Measurements from ENCODE around the gene PRKCE. TPM values are rescaled to one million over a fixed set of nuclear protein-coding genes. Genes with fewer than 3 reads are reported as not detected.

The PRKCE gene
- total RNA-seq (10 to 100 TPM in 8 of 9 donors, 1 to 10 TPM in 1; 7.8 to 22.3 (median 16.4) TPM), polyA plus RNA-seq (10 to 100 TPM in 1 of 2 donors, 1 to 10 TPM in 1; 4.1 to 16.1 TPM)
- long read RNA-seq, donor 1, partial matches to known transcripts, result 3 of 12 reads
- long read RNA-seq, donor 1, other reads (novel, unspliced or antisense), result 9 of 12 reads
- long read RNA-seq, donor 2, full-length matches to known transcripts, result 1 of 11 reads
- long read RNA-seq, donor 2, partial matches to known transcripts, result 3 of 11 reads
- long read RNA-seq, donor 2, other reads (novel, unspliced or antisense), result 7 of 11 reads
- long read RNA-seq, donor 3, partial matches to known transcripts, result 0 of 1 reads
- long read RNA-seq, donor 3, other reads (novel, unspliced or antisense), result 1 of 1 reads

GRCh38 chr2:45651415-45652089 lies at the start of gene PRKCE:
PRKCE (plus strand) TSS chr2:45651675.
- Histone ChIP-seq H3K27me3 (no peaks in the 10 kb centered on the region), H3K27ac (peak within 1 kb of the TSS; percentile 97 to 100 (median 100)), H3K4me3 (peak within 1 kb of the TSS; percentile 54 to 95 (median 84)), H3K9me3 (no peaks in the 10 kb centered on the region), H3K36me3 (no peaks in the 10 kb centered on the region), H3K4me1 (peaks cover 4 to 43% (median 34%) of the 10 kb centered on the region in 12 donors)
- DNase-seq, result peak; percentile 69 to 84 (median 76)
- intact Hi-C loops (cut with DNase I), result loop anchor here in 6 of 10 donors (2.0 to 5.0 kb wide), 7 partner anchors 56 to 231 kb away; no protein-coding TSS in a partner anchor
- TF ChIP-seq, protein P1, sequence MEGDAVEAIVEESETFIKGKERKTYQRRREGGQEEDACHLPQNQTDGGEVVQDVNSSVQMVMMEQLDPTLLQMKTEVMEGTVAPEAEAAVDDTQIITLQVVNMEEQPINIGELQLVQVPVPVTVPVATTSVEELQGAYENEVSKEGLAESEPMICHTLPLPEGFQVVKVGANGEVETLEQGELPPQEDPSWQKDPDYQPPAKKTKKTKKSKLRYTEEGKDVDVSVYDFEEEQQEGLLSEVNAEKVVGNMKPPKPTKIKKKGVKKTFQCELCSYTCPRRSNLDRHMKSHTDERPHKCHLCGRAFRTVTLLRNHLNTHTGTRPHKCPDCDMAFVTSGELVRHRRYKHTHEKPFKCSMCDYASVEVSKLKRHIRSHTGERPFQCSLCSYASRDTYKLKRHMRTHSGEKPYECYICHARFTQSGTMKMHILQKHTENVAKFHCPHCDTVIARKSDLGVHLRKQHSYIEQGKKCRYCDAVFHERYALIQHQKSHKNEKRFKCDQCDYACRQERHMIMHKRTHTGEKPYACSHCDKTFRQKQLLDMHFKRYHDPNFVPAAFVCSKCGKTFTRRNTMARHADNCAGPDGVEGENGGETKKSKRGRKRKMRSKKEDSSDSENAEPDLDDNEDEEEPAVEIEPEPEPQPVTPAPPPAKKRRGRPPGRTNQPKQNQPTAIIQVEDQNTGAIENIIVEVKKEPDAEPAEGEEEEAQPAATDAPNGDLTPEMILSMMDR (IDR thresholded peaks at IDR 0.05), result no peak
- no peak for TF ChIP-seq POLR2A (IDR thresholded peaks at IDR 0.05)
- WGBS, 4 donors, result 0 to 2% (median 1%) methylated on average over 15 to 66 of the region's 66 CpGs
- peak in 3 of 4 donors; percentile 28 to 41 (median 33) for ATAC-seq

GRCh38 chr2:45602624-45603023 lies 48.9 kb upstream of the PRKCE start:
- H3K27ac ChIP-seq, result no peak overlapping the region
- H3K27me3 ChIP-seq, result no peaks in the 10 kb centered on the region
- H3K9me3 ChIP-seq, result no peaks in the 10 kb centered on the region
- H3K4me1 ChIP-seq, result peaks cover 0 to 9% (median 0%) of the 10 kb centered on the region in 12 donors
- ATAC-seq (no peak), DNase-seq (no peak)
- no peak overlapping the region for H3K4me3 ChIP-seq
- H3K36me3 ChIP-seq, result peaks cover 0 to 74% (median 58%) of the 10 kb centered on the region in 9 donors
- WGBS, 4 donors, result 93 to 99% (median 96%) methylated on average over 2 of the region's 2 CpGs
- intact Hi-C loops (cut with DNase I), result no loop called here
- TF ChIP-seq POLR2A (IDR thresholded peaks at IDR 0.05), result no peak
- TF ChIP-seq, protein P1 (IDR thresholded peaks at IDR 0.05), result no peak

DNA sequence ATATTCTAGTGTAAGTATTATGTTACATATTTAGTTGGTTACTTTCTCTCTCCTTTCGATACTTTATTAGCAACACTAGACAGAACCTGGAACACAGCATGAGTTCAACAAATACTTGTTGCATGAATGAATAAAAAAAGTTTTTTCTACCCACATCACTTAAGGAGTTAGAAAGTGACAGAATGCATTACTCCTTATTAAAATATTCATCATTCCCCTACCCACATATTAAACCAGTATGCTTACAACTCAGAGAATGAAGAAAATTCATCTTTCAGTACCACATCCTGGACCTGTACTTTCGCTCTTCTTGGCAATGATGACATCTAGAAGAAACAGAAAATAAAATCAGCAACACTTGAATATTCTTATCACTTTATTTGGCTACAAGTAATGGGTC lies 46.4 kb upstream of the PRKCE start:
- H3K4me3 ChIP-seq, result no peak overlapping the region
- no peak for ATAC-seq
- 93 to 99% (median 96%) methylated on average over 2 of the region's 2 CpGs for WGBS, 4 donors
- intact Hi-C loops (cut with DNase I), result no loop called here
- H3K4me1 ChIP-seq, result peaks cover 0 to 20% (median 6%) of the 10 kb centered on the region in 12 donors
- H3K36me3 ChIP-seq, result peaks cover 0 to 49% (median 33%) of the 10 kb centered on the region in 9 donors
- TF ChIP-seq, protein P1 (IDR thresholded peaks at IDR 0.05), result no peak
- TF ChIP-seq POLR2A (IDR thresholded peaks at IDR 0.05), result no peak
- no peaks in the 10 kb centered on the region for H3K27me3 ChIP-seq
- no peak overlapping the region for H3K27ac ChIP-seq
- no peaks in the 10 kb centered on the region for H3K9me3 ChIP-seq
- no peak for DNase-seq

GRCh38 chr2:45606796-45607195 lies 44.7 kb upstream of the PRKCE start:
- no peak for TF ChIP-seq POLR2A (IDR thresholded peaks at IDR 0.05)
- TF ChIP-seq, protein P1 (IDR thresholded peaks at IDR 0.05), result no peak

More at GRCh38 chr2:45606796-45607195, 44.7 kb upstream of the PRKCE start:
- intact Hi-C loops (cut with DNase I), result no loop called here
- Histone ChIP-seq H3K36me3 (peaks cover 0 to 32% (median 16%) of the 10 kb centered on the region in 9 donors), H3K27me3 (no peaks in the 10 kb centered on the region), H3K4me1 (peaks cover 0 to 22% (median 12%) of the 10 kb centered on the region in 12 donors), H3K4me3 (no peak overlapping the region), H3K9me3 (no peaks in the 10 kb centered on the region), H3K27ac (no peak overlapping the region)
- no peak for DNase-seq
- WGBS, 4 donors, result 65 to 90% (median 73%) methylated on average over 1 of the region's 1 CpG
- no peak for ATAC-seq
